Measurements from ENCODE around the gene CCDC192. TPM values are rescaled to one million over a fixed set of nuclear protein-coding genes. Genes with fewer than 3 reads are reported as not detected.
A peak's percentile ranks its signal among the peaks of the same experiment; 100 is the strongest.
"Not testable (repeated sequence)": the region's sequence is repeated elsewhere in the genome, so short reads cannot be mapped to it uniquely, and the experiment has no call there.

The CCDC192 gene
- total RNA-seq, 1 donor from 2014 or later, result 2.1 TPM

DNA sequence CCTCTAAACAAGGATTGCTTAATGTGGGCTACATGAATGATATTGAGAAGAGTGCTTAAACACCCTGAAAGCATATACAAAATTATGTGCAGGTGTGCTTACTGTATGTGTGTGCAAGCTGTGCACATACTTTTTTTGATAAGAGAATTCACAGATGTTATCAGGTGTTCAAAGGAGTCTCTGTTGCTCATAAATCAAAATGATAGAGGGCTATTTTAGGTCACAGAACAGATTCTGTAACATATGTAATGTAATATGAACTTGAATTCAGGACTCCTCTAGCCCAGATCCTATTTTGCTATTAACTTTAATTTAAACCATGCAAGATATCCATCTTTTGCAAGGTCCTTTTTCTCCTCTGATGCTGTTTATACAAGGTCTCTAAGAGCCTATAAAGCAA is 38.2 kb downstream of the CCDC192 start:
- H3K27ac Mint-ChIP-seq, result no peak overlapping the region
- no peak for DNase-seq (ENCODE audit: low spot score in 2 of 2, unreplicated experiment in 2 of 2)
- peaks cover 6% of the 10 kb centered on the region for H3K4me1 Mint-ChIP-seq
- no peak overlapping the region for H3K4me3 Mint-ChIP-seq
- no peaks in the 10 kb centered on the region for H3K27me3 Mint-ChIP-seq (ENCODE audit: low read depth)
- H3K36me3 Mint-ChIP-seq, result peaks cover 2% of the 10 kb centered on the region
- peaks cover 4% of the 10 kb centered on the region for H3K9me3 Mint-ChIP-seq
- TF ChIP-seq, protein P1, sequence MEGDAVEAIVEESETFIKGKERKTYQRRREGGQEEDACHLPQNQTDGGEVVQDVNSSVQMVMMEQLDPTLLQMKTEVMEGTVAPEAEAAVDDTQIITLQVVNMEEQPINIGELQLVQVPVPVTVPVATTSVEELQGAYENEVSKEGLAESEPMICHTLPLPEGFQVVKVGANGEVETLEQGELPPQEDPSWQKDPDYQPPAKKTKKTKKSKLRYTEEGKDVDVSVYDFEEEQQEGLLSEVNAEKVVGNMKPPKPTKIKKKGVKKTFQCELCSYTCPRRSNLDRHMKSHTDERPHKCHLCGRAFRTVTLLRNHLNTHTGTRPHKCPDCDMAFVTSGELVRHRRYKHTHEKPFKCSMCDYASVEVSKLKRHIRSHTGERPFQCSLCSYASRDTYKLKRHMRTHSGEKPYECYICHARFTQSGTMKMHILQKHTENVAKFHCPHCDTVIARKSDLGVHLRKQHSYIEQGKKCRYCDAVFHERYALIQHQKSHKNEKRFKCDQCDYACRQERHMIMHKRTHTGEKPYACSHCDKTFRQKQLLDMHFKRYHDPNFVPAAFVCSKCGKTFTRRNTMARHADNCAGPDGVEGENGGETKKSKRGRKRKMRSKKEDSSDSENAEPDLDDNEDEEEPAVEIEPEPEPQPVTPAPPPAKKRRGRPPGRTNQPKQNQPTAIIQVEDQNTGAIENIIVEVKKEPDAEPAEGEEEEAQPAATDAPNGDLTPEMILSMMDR (IDR thresholded peaks at IDR 0.05; ENCODE audit: unreplicated experiment), result no peak

DNA sequence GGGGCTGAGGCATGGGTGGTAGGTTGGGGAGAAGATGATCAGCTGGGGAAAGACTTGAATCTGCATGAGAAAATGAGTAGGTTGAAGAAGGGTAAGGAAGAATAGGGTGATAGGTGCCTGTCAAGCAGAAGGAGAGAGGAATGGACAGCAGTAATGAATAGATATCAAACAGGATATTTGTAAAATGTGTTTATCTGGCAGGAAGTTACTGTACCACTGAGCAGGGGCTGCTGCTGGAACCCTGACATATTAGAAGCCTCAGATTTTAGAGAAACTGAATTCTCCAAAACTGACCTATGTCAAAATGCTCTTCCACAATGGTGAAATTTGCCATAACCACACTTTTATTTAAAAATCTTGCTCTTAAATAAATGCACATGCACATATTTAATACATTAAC is 41.0 kb downstream of the CCDC192 start:
- Mint-ChIP-seq H3K9me3 (no peaks in the 10 kb centered on the region), H3K36me3 (no peaks in the 10 kb centered on the region), H3K27ac (no peak overlapping the region), H3K4me3 (no peak overlapping the region), H3K4me1 (peaks cover 6% of the 10 kb centered on the region), H3K27me3 (ENCODE audit: low read depth) (no peaks in the 10 kb centered on the region)
- TF ChIP-seq, protein P1 (IDR thresholded peaks at IDR 0.05; ENCODE audit: unreplicated experiment), result no peak
- no peak for DNase-seq (ENCODE audit: low spot score in 2 of 2, unreplicated experiment in 2 of 2)

DNA sequence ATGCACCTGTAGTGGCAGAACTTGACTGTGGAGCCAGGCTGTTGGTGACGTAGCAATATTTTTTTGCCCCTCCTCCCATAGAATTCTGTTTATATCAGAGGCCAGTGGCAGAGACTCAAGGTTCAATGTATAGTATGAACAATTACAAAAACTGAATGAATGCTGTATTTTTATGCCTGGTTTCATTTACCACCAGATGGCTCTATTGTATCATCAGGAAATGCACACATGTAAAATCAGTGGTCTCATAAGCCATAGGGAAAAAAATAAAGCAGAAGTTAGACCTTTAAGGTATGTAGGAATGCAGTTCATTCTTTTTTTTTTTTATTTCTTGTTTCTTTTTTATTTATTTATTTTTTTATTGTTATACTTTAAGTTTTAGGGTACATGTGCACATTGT is 43.6 kb downstream of the CCDC192 start:
- DNase-seq (ENCODE audit: low spot score in 2 of 2, unreplicated experiment in 2 of 2), result no peak
- no peaks in the 10 kb centered on the region for H3K36me3 Mint-ChIP-seq

DNA sequence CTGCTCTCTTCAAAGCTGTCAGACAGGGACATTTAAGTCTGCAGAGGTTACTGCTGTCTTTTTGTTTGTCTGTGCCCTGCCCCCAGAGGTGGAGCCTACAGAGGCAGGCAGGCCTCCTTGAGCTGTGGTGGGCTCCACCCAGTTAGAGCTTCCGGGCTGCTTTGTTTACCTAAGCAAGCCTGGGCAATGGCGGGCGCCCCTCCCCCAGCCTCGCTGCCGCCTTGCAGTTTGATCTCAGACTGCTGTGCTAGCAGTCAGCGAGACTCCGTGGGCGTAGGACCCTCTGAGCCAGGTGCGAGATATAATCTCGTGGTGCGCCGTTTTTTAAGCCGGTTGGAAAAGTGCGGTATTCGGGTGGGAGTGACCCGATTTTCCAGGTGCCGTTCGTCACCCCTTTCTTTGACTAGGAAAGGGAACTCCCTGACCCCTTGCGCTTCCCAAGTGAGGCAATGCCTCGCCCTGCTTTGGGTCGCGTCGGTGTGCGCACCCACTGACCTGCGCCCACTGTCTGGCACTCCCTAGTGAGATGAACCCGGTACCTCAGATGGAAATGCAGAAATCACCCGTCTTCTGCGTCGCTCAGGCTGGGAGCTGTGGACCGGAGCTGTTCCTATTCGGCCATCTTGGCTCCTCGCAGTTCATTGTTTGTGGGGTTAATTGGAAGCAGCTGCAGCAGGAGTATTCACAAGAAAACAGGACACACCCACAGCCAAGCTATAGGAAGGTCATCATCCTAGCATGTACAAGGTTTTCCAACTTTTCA is 49.5 kb downstream of the CCDC192 start:
- not testable (repeated sequence) for DNase-seq (ENCODE audit: low spot score in 2 of 2, unreplicated experiment in 2 of 2); H3K27me3 Mint-ChIP-seq (ENCODE audit: low read depth); H3K4me3 Mint-ChIP-seq; H3K9me3 Mint-ChIP-seq; H3K36me3 Mint-ChIP-seq
- Mint-ChIP-seq H3K4me1 (peaks cover 25% of the 10 kb centered on the region), H3K27ac (peak overlapping the region; percentile 21)

More for the DNA sequence above, 43.6 kb downstream of the CCDC192 start:
- Mint-ChIP-seq H3K27ac (no peak overlapping the region), H3K27me3 (ENCODE audit: low read depth) (no peaks in the 10 kb centered on the region), H3K9me3 (no peaks in the 10 kb centered on the region), H3K4me1 (peaks cover under 1% of the 10 kb centered on the region), H3K4me3 (no peak overlapping the region)
- TF ChIP-seq, protein P1 (IDR thresholded peaks at IDR 0.05; ENCODE audit: unreplicated experiment), result no peak

DNA sequence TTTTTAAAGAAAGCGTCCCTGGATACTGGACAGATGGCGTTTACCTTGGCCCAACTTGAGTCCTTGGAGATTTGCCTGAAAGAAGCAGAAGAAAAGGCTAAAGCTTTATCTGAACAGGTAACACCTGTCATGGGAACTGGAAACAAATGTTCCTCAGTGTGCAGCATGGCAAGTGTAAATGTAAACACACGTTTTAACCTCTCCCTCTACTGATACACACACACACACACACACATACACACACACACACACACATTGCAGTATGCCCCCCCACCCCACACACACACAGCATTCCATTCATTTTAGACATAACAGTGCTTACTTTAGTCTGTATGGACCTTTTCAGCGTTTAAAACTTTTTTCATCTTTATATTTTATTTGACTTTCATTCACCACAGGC is 51.1 kb downstream of the CCDC192 start:
- H3K36me3 Mint-ChIP-seq, result no peaks in the 10 kb centered on the region
- H3K9me3 Mint-ChIP-seq, result no peaks in the 10 kb centered on the region
- no peaks in the 10 kb centered on the region for H3K27me3 Mint-ChIP-seq (ENCODE audit: low read depth)
- no peak overlapping the region for H3K4me3 Mint-ChIP-seq
- peak overlapping the region; percentile 65 for H3K27ac Mint-ChIP-seq
- peak in 1 of 2 experiments; percentile 27 for DNase-seq (ENCODE audit: low spot score in 2 of 2, unreplicated experiment in 2 of 2)
- TF ChIP-seq, protein P1 (IDR thresholded peaks at IDR 0.05; ENCODE audit: unreplicated experiment), result no peak
- H3K4me1 Mint-ChIP-seq, result peaks cover 41% of the 10 kb centered on the region

DNA sequence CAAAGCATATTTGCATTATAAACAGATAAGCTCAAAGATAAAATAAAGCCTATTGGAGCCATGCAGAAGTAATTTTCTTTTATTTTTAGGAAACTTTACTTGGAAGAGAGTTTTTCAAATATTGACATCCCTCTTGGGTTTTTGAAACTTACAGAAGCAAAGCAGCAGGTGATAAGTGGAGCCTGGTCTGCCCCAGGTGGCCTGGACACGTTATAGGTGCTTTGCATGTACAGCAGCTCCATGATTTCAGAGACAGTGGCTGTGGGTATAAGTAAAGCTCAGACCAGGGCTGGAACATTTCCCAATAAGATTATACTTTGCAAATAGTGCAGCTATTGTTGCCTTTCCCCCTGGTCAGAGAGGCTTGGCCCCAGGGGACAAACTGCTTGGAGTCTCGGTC is 51.5 kb downstream of the CCDC192 start:
- Mint-ChIP-seq H3K27ac (peak overlapping the region; percentile 65), H3K27me3 (ENCODE audit: low read depth) (no peaks in the 10 kb centered on the region), H3K9me3 (no peaks in the 10 kb centered on the region), H3K4me1 (peaks cover 43% of the 10 kb centered on the region), H3K4me3 (no peak overlapping the region), H3K36me3 (no peaks in the 10 kb centered on the region)
- no peak for DNase-seq (ENCODE audit: low spot score in 2 of 2, unreplicated experiment in 2 of 2)
- TF ChIP-seq, protein P1 (IDR thresholded peaks at IDR 0.05; ENCODE audit: unreplicated experiment), result no peak

All from mesothelial cell of epicardium (in vitro differentiated cells).